ENCODE measurements around the gene CD200.

GRCh38 chr3:112348943-112349342, 16.0 kb downstream of the CD200 start:
- no peak for TF ChIP-seq EP300 (IDR thresholded peaks at IDR 0.05)
- no peak for TF ChIP-seq CTCF (IDR thresholded peaks at IDR 0.05)
- TF ChIP-seq POLR2A (IDR thresholded peaks at IDR 0.05) = no peak
- no peak for TF ChIP-seq POLR2AphosphoS5 (IDR thresholded peaks at IDR 0.05)
